ENCODE measurements around the gene DYNLT4. TPM values are rescaled to one million over a fixed set of nuclear protein-coding genes. Genes with fewer than 3 reads are reported as not detected.

DYNLT4 gene
- total RNA-seq, 2 experiments from 2014 or later = 0.62 to 0.67 TPM

- intact Hi-C loops (cut with micrococcal nuclease) = no loop called here
- Mint-ChIP-seq H3K4me1 (ENCODE audit: low read depth) (peaks cover 4% of the 10 kb centered on the region), H3K27me3 (ENCODE audit: low read depth) (no peaks in the 10 kb centered on the region), H3K4me3 (no peak overlapping the region), H3K36me3 (ENCODE audit: low read depth) (no peaks in the 10 kb centered on the region), H3K27ac (no peak overlapping the region), H3K9me3 (no peaks in the 10 kb centered on the region)
- no peak for DNase-seq
- CTCF ChIA-PET = interaction anchor here (0.6 to 2.1 kb wide), 4 partner anchors 9 to 60 kb away, joined by 4 to 10 read pairs (median 4); partner anchors contain the start of gene PLK3
These were observed 16.0 kb downstream of the DYNLT4 start for GRCh38 chr1:44790968-44791801.

DNA sequence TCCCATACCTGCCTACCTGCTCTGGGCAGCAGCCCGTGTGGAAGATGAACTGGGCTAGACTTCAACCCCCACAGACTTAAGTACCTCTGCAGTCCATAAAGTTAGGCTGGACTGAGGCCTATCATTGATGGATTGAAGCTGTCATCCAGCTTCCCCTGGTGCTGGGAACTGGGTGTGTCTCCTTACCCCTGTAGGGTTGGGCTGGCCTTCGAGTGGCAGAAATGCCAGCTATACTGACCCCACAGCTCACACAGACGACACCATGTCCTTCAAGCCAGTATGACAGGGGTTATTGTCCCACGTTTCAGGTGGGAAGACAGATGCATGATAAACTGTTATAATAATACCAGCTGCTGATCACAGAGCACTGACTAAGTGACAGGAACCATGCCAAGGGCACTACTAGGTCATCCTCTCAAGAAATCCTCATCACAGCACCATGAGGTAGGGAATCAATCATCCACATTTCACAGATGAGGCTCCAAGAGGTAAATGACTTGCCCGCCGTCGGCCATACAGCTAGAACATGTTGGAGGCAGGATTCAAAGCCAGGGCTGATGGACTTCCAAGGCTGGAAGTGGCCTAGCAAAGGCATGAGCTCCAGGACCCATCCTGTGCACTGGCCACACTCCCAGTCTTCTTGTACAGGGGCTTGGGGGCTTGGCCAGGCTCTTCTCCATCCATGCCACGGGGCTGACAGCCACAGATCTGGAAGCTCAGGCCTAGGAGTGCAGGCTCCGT is 18.9 kb downstream of the DYNLT4 start, which contains the start of gene BEST4:
BEST4 (minus strand) TSS at position 51 of the 741 bp plus-strand sequence. CDS start 465 bp downstream, outside the sequence.
- peaks cover 25% of the 10 kb centered on the region for H3K4me1 Mint-ChIP-seq (ENCODE audit: low read depth)
- H3K4me3 Mint-ChIP-seq = no peak within 1 kb of the TSS
- CTCF ChIA-PET = interaction anchor here (0.9 to 2.0 kb wide), 3 partner anchors 21 to 28 kb away, joined by 3 to 7 read pairs (median 4); no protein-coding TSS in a partner anchor
- DNase-seq = no peak
- intact Hi-C loops (cut with micrococcal nuclease) = loop anchor here (5.0 kb wide), 2 partner anchors 199 to 514 kb away; partner anchors contain the start of gene EIF2B3
- no peaks in the 10 kb centered on the region for H3K27me3 Mint-ChIP-seq (ENCODE audit: low read depth)
- H3K9me3 Mint-ChIP-seq = no peaks in the 10 kb centered on the region
- H3K36me3 Mint-ChIP-seq (ENCODE audit: low read depth) = peaks cover 2% of the 10 kb centered on the region
- no peak within 1 kb of the TSS for H3K27ac Mint-ChIP-seq

DNA sequence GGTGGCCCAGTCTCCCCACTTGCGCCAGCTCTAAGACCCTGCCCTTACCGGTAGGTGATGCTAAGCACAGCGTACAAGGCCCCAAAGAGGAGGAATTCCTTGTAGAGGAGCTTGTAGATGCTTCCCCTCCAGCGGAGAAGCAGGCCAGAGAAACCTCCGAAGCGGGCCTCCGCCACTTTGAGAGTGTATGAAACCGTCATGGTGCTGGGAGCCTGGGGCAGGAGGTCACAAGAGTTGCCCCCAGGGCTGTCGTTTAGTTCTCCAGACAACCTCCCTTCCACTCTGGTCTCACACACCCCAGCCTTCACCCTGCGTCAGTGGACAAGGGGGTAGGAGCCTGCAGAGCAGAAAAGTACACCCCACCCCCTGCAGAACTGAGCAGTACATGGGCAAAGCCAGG is 19.6 kb downstream of the DYNLT4 start:
- H3K4me1 Mint-ChIP-seq (ENCODE audit: low read depth) = peaks cover 25% of the 10 kb centered on the region
- no peaks in the 10 kb centered on the region for H3K9me3 Mint-ChIP-seq
- intact Hi-C loops (cut with micrococcal nuclease) = loop anchor here (5.0 kb wide), 2 partner anchors 200 to 515 kb away; partner anchors contain the start of gene EIF2B3
- CTCF ChIA-PET = interaction anchor here (0.6 to 2.3 kb wide), 8 partner anchors 9 to 227 kb away, joined by 3 to 7 read pairs (median 4); partner anchors contain the start of genes RNU5D-1 and UROD
- H3K27ac Mint-ChIP-seq = no peak overlapping the region
- H3K27me3 Mint-ChIP-seq (ENCODE audit: low read depth) = no peaks in the 10 kb centered on the region
- peaks cover 4% of the 10 kb centered on the region for H3K36me3 Mint-ChIP-seq (ENCODE audit: low read depth)
- no peak overlapping the region for H3K4me3 Mint-ChIP-seq
- no peak for DNase-seq

DNA sequence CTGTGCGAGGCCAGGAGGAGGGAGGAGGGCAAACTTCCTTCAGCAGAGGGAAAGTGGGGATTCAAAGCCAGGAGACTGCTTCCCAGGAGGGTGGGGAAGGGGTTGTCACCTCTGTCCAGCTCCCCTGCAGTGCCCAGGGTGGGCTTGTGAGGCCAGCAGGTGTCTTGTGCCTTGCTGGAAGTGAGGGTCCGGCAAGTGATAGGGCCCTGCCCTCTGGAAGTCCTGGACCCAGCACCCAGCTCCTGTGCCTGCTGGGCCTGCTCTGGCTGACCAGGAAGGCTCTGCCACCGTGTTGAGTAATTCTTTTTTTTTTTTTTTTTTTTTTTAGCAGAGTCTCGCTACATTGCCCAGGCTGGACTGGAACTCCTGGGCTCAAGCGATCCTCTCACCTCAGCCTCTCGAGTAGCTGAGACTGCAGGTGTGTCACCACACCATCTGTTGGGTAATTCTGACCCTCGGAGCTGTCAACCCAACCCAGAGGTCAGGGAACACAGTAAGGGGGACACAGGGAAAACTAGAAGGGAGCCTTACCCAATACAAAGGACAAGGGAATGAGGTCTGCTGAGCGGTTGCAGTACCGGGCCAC is 20.2 kb downstream of the DYNLT4 start:
- intact Hi-C loops (cut with micrococcal nuclease) = loop anchor here (1.0 to 5.0 kb wide), 4 partner anchors 33 to 515 kb away; partner anchors contain the start of genes EIF2B3 and UROD
- no peaks in the 10 kb centered on the region for H3K9me3 Mint-ChIP-seq
- peaks cover 6% of the 10 kb centered on the region for H3K36me3 Mint-ChIP-seq (ENCODE audit: low read depth)
- peak overlapping the region; percentile 71 for H3K27ac Mint-ChIP-seq
- CTCF ChIA-PET = interaction anchor here (0.6 to 3.9 kb wide), 11 partner anchors 10 to 228 kb away, joined by 3 to 28 read pairs (median 3); partner anchors contain the start of genes RNU5D-1, RPS8 and UROD
- H3K27me3 Mint-ChIP-seq (ENCODE audit: low read depth) = no peaks in the 10 kb centered on the region
- peaks cover 25% of the 10 kb centered on the region for H3K4me1 Mint-ChIP-seq (ENCODE audit: low read depth)
- no peak for DNase-seq
- H3K4me3 Mint-ChIP-seq = peak overlapping the region; percentile 72

- H3K27me3 Mint-ChIP-seq (ENCODE audit: low read depth) = no peaks in the 10 kb centered on the region
- CTCF ChIA-PET = interaction anchor here (0.7 to 3.9 kb wide), 19 partner anchors 8 to 230 kb away, joined by 3 to 28 read pairs (median 4); partner anchors contain the start of genes PLK3, RNU5D-1, RPS8 and UROD
- H3K9me3 Mint-ChIP-seq = no peaks in the 10 kb centered on the region
These were observed 20.9 kb downstream of the DYNLT4 start for GRCh38 chr1:44786138-44786840.

GRCh38 chr1:44785501-44786137 is 21.5 kb downstream of the DYNLT4 start:
- CTCF ChIA-PET = interaction anchor here (0.7 to 3.9 kb wide), 18 partner anchors 9 to 230 kb away, joined by 3 to 28 read pairs (median 4); partner anchors contain the start of genes HECTD3, PLK3, RNU5D-1 and RPS8
- Mint-ChIP-seq H3K27ac (peak overlapping the region; percentile 71), H3K4me1 (ENCODE audit: low read depth) (peaks cover 27% of the 10 kb centered on the region), H3K4me3 (peak overlapping the region; percentile 72), H3K9me3 (no peaks in the 10 kb centered on the region), H3K36me3 (ENCODE audit: low read depth) (peaks cover 18% of the 10 kb centered on the region), H3K27me3 (ENCODE audit: low read depth) (no peaks in the 10 kb centered on the region)
- intact Hi-C loops (cut with micrococcal nuclease) = loop anchor here (1.0 to 5.0 kb wide), 6 partner anchors 13 to 517 kb away; partner anchors contain the start of genes EIF2B3 and UROD
- DNase-seq = no peak

More at GRCh38 chr1:44786138-44786840, 20.9 kb downstream of the DYNLT4 start:
- DNase-seq = peak; percentile 79
- Mint-ChIP-seq H3K27ac (peak overlapping the region; percentile 71), H3K4me3 (peak overlapping the region; percentile 72), H3K4me1 (ENCODE audit: low read depth) (peaks cover 25% of the 10 kb centered on the region), H3K36me3 (ENCODE audit: low read depth) (peaks cover 13% of the 10 kb centered on the region)
- intact Hi-C loops (cut with micrococcal nuclease) = loop anchor here (1.0 to 5.0 kb wide), 4 partner anchors 34 to 516 kb away; partner anchors contain the start of genes EIF2B3 and UROD

DNA sequence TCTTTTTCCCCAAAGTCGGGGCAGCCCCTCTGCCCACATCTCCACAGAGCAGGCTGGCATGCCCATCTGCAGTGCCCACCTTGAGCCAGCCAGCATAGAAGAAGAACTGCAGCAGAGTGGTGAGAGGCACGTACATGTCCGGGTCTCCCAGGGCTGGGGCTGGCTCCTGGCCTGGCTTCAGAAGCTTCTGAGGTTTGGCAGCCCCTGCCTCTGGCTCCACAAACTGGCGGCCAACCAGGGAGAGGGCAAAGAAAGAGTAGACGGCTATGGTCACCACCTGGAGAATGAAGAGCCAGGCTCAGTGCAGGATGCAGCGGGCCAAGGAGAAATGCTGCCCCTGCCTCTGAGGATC is 22.1 kb downstream of the DYNLT4 start:
- Mint-ChIP-seq H3K9me3 (no peaks in the 10 kb centered on the region), H3K4me1 (ENCODE audit: low read depth) (peaks cover 33% of the 10 kb centered on the region), H3K27me3 (ENCODE audit: low read depth) (no peaks in the 10 kb centered on the region), H3K36me3 (ENCODE audit: low read depth) (peaks cover 25% of the 10 kb centered on the region), H3K4me3 (peak overlapping the region; percentile 72), H3K27ac (peak overlapping the region; percentile 56)
- intact Hi-C loops (cut with micrococcal nuclease) = loop anchor here (2.0 to 5.0 kb wide), 4 partner anchors 14 to 517 kb away; partner anchors contain the start of gene EIF2B3
- no peak for DNase-seq
- CTCF ChIA-PET = interaction anchor here (0.7 to 3.9 kb wide), 16 partner anchors 9 to 227 kb away, joined by 3 to 28 read pairs (median 4); partner anchors contain the start of genes HECTD3, PLK3, RNU5D-1 and RPS8

DNA sequence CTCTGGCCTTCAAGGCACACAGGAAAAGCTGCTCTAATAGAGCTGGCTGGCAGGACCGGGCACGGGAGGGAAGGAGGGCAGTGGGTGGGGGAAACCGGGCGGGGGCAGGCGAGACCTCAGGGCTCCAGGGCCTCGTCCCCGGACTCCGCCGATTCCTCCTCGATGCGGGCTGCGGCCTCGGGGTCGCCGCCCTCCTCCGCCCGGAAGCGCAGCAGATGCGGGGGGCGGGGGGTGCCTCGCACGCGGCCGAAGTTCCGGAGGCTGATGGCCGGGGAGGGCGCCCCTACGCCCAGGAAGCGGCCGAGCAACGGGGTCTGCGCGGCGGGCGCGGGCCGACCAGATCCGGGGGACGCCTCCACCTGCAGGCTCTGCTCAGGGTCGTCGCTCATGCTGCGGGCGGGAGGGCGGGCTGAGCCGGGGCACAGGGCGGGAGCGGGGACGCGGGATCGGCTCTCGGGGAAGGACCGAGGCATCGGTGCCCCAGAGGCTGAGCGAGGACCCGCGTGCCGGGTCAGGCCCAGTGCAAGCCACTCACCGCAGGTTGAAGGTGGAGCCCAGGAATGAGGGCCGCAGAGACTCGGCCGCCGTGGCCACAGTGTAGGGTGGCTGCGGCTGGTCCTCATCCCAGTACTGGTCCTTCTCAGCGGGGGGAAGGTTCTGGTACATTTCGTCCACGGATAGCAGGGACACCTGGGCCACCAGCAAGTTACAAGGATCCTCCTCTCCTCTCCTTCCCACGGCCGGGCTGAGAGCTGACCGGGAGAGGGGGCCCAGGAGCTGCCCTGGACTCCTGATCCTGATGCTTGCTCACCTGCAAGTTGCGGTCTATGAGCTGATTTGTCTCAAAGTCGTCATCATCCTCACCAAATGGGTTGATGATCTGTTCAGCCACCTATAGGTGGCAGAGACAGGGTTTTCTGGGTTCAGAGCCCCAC is 22.8 kb downstream of the DYNLT4 start:
- H3K27ac Mint-ChIP-seq = peak overlapping the region; percentile 56
- intact Hi-C loops (cut with micrococcal nuclease) = loop anchor here (1.0 to 5.0 kb wide), 6 partner anchors 9 to 518 kb away; partner anchors contain the start of genes EIF2B3 and RPS8
- H3K9me3 Mint-ChIP-seq = no peaks in the 10 kb centered on the region
- DNase-seq = peak; percentile 45
- no peaks in the 10 kb centered on the region for H3K27me3 Mint-ChIP-seq (ENCODE audit: low read depth)
- H3K36me3 Mint-ChIP-seq (ENCODE audit: low read depth) = peaks cover 31% of the 10 kb centered on the region
- H3K4me3 Mint-ChIP-seq = peak overlapping the region; percentile 72
- CTCF ChIA-PET = interaction anchor here (0.7 to 3.9 kb wide), 11 partner anchors 9 to 227 kb away, joined by 3 to 28 read pairs (median 5); partner anchors contain the start of genes HECTD3, PLK3, RNU5D-1 and RPS8
- peaks cover 33% of the 10 kb centered on the region for H3K4me1 Mint-ChIP-seq (ENCODE audit: low read depth)

DNA sequence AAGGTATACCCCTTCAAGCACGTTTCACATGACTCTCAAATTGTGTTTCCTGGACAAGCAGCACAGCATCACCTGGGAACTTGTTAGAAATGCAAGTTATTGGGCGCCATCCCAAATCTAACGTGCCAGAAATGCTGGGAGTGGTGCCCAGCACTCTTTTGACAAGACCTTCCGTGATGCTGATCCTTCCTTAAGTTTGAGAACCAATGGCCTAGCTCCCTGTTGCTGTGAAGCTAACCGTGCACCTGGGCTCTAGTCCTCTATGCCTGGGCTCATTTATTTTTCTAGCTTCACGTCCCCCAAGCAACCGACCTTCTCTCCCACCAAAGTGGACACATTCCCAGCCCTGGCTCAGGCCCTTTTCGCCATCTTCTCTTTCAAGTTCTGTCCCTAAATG is 23.5 kb downstream of the DYNLT4 start:
- intact Hi-C loops (cut with micrococcal nuclease) = loop anchor here (1.0 to 2.0 kb wide), 4 partner anchors 8 to 63 kb away; partner anchors contain the start of gene RPS8
- H3K9me3 Mint-ChIP-seq = no peaks in the 10 kb centered on the region
- CTCF ChIA-PET = interaction anchor here (1.9 to 3.9 kb wide), 3 partner anchors 8 to 228 kb away, joined by 5 to 28 read pairs (median 9); partner anchors contain the start of genes HECTD3, RNU5D-1, RPS8 and UROD

More for the DNA sequence above, 23.5 kb downstream of the DYNLT4 start:
- H3K27ac Mint-ChIP-seq = no peak overlapping the region
- no peak for DNase-seq
- H3K27me3 Mint-ChIP-seq (ENCODE audit: low read depth) = no peaks in the 10 kb centered on the region
- H3K36me3 Mint-ChIP-seq (ENCODE audit: low read depth) = peaks cover 38% of the 10 kb centered on the region
- H3K4me1 Mint-ChIP-seq (ENCODE audit: low read depth) = peaks cover 37% of the 10 kb centered on the region
- peak overlapping the region; percentile 62 for H3K4me3 Mint-ChIP-seq

Data from activated naive CD4-positive, alpha-beta T cell treated with anti-CD3 and anti-CD28 coated beads for 36 hours (primary cell).